ENCODE measurements around the gene ADAMTSL3.

DNA sequence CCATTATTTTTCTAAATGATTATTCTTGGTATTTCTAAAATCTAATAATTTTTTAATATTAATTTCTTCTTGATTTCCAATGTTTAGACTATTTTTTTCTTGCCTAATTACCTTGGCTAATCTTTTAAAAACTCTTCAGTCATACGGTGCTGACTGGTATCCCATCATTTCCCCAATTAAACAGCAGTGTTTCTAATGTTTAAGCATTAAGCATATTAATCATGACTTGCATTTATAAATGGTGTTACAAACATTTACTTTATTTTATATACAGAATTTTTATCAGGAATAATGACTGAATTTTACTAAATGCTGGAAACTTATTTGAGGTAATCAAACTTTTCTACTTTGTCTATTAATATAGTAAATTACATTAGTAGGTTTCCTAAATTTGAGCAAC lies 199.3 kb downstream of the ADAMTSL3 start:
- TF ChIP-seq, protein P1, sequence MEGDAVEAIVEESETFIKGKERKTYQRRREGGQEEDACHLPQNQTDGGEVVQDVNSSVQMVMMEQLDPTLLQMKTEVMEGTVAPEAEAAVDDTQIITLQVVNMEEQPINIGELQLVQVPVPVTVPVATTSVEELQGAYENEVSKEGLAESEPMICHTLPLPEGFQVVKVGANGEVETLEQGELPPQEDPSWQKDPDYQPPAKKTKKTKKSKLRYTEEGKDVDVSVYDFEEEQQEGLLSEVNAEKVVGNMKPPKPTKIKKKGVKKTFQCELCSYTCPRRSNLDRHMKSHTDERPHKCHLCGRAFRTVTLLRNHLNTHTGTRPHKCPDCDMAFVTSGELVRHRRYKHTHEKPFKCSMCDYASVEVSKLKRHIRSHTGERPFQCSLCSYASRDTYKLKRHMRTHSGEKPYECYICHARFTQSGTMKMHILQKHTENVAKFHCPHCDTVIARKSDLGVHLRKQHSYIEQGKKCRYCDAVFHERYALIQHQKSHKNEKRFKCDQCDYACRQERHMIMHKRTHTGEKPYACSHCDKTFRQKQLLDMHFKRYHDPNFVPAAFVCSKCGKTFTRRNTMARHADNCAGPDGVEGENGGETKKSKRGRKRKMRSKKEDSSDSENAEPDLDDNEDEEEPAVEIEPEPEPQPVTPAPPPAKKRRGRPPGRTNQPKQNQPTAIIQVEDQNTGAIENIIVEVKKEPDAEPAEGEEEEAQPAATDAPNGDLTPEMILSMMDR (IDR thresholded peaks at IDR 0.05): no peak
- no peak for TF ChIP-seq ZFX (IDR thresholded peaks at IDR 0.05; ENCODE audit: borderline replicate concordance)
